Measurements from ENCODE around the gene DNM3.

The DNM3 gene

DNA sequence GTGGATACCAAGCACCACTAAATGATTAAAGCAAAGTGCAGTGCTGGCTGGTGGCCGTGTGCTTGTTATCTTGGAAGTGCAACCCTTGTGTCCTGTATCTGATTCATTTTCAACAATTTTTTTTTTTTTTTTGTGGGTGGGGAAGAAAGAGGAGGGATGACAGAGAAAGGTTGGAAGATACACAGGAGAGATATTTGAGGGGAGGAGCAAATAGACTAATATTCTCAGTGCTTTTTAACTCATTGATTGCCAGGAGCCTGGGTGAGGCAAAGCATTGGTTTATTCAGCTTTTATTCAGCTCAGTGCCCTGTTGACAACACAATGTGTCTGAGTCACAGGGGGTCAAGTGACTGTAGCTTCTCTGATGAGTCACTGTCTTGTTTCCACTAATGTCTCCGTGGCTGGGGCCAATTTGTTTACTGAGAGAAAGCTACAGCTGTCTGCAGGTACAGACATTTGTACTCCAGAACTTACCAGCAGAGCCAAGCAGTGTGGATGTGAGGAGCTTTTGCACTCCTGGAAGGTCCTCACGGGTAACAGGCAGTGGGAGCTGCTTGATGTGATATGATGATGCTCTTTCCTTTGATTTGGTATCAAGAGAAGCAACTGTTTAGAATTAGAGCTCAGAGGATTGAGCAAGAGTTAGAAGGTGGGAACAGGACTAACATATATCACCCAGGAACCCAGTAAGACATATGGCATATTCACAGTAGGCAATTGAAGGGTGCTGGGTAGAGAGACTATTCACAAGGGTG is 23.6 kb upstream of the DNM3 start:
- DNase-seq (ENCODE audit: low spot score): peak; percentile 40

DNA sequence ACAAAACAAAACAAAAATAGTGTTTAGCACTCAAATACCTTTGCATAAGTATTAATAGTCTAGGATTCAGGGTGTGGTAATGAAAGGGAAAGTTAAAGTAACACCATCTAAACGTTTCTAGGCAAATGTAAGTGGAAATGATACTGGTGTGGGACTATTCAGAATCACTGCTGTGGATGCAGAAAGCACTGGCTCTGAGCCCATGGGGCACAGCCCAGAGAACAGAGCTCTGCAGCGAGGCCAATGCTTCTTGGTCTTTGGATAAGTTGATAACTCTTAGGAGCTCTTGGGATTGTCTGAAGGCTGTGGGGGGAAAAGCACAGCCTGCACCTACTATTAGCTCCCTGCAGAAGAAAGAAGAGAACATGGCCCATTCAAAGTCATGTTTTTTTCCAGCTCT is 21.4 kb upstream of the DNM3 start:
- DNase-seq (ENCODE audit: low spot score): no peak

DNA sequence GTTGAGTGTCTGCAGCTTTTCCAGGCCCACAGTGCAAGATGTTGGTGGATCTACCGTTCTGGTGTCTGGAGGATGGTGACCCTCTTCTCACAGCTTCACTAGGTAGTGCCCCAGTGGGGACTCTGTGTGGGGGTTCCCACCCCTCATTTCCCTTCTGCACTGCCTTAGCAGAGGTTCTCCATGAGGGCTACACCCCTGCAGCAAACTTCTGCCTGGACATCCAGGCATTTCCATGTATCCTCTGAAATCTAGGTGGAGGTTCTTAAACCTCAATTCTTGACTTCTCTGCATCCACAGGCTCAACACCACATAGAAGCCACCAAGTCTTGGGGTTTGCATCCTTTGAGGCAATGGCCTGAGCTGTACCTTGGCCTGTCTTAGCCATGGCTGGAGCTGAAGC is 14.3 kb upstream of the DNM3 start:
- DNase-seq (ENCODE audit: low spot score): no peak

DNA sequence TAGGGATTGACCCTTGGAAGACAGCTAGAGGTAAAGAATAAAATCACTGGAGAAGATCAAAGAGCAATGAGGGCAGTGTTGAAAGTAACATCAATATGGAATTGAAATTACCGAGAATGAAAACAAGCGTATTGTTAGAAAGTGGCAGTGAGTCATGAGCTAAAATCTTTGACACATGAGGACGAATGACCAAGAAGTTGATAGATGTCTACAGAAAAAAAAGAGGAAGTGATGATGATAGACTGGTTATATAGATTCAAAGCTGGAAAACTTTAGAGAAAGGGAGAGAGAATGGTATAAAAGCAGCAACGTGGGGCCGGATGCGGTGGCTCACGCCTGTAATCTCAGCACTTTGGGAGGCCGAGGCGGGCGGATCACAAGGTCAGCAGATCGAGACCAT is 12.5 kb upstream of the DNM3 start:
- DNase-seq (ENCODE audit: low spot score): no peak

DNA sequence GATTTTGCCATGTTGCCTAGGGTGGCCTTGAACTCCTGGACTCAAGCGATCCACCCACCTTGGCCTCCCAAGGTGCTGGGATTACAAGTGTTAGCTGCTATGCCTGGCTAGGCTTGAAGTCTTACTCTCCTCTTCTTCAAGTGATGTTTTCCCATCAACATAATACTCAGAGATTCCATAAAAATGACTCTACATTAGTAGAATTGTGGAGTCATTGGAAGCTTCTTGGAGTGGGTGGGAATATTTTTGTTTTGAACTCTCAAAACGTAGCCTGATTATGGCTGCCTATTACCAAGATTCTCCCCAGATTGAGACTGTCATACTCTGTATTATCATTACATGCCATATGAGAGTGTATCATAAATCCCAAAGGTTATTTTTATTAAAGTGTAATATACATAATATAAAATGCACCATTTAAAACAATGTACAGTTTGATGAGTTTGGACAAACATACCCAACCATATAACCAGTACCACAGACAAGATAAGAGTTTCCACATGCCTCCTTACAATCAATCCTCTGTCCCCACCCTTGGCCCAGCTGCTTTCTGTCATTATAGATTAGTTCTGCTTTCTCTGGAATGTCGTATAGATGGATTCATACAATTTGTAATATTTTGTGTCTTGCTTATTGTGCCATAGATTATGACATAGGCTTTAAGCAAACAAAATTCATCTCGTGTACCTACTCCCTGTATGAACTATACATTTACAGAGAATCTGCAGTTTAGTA is 8.0 kb upstream of the DNM3 start:
- no peak for DNase-seq (ENCODE audit: low spot score)

DNA sequence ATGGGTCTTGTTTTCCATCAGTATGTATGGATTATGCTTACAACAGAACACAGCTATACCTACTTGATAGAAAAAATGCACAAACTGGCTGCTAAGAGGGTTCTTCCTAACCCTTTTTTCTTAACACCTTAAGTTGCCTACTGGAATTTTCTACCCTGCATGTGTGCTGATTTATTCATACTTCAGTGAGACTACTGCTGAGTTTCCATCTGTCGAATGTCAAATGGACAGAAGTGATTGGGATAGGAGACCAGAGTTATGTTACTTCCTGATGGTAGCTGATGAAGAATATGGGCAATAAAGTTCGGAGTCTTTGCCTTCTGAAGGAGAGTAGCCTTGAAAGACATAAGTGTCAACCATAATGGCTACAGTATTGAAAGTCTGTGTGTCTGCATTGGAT is 6.5 kb upstream of the DNM3 start:
- DNase-seq (ENCODE audit: low spot score): no peak

DNA sequence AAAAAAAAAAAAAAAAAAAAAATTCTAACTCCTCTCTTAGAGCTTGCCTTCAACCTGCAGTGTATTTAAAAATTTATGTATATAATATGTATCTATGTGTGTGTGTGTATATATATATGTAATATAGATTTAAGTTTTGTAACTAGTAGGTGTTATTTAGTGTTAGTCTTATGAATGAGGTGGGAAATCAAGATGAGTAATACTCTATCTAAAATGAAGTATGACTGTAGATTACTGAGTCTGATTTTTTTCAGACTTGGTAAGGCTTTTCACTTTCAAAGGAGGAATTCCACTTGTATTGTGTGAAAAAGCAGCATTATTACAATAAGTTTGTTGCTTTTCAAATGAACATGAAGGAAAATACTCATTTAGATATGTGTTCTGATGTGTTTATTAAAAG is 5.4 kb upstream of the DNM3 start:
- DNase-seq (ENCODE audit: low spot score): no peak

DNA sequence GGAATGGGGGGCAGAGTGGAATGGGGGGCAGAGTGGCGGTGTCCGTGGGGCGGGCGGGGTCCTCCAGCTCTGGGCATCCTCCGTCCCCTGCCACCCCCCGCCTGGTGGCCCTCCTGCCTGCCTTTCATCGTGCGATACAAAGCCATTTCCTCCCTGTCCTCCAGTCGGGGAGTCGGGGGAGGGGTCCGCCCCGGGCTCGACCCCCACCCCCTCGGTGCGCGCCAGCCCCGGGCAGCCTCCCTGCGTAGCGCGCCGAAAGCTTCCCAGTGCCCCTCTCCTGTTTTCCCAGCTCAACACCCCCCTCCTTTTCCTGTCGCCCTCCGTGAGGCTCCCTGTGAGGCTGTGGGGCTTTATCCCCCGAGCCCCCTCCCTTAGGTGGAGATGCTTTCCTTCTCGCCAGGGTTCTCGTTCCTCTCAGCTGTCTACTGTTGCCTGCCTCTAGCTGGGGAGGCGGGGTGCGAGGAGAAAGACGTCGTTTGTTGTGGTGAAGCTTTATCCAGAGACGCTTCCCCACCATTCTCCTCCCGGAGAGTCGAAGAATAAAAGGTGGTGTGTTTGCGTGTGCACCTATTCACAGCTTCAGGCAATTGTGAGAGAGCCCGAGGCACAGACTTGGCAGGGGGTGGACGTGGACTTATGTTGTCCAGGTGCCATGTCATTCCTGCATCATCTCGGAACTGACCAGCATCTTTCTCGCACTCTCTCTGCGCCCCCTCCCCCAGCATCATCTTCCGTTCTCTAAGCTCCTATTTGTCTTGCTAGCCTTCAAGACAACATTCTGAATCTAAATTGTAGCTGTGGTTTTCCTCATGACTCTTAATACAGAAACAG is 848 bp downstream of the DNM3 start:
- peak; percentile 9 for DNase-seq (ENCODE audit: low spot score)

DNA sequence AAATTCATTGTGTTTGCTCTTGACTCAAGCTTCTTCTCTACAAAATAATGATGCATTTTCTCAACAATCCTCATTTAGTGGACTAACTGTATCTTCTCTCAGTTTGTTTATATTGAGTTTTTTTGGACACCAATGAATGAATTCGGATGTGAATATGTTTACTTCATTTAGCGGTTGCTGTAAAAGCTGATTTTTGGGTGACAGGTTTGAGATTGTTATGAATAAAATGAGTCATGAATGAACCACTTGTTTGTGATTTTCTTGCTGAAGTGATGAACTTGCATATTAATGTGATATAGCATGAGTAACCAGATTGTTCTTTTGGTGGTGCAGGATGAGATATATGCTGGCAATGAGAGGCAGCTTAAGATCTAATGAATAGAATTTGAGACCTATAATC is 3.1 kb downstream of the DNM3 start:
- no peak for DNase-seq (ENCODE audit: low spot score)

DNA sequence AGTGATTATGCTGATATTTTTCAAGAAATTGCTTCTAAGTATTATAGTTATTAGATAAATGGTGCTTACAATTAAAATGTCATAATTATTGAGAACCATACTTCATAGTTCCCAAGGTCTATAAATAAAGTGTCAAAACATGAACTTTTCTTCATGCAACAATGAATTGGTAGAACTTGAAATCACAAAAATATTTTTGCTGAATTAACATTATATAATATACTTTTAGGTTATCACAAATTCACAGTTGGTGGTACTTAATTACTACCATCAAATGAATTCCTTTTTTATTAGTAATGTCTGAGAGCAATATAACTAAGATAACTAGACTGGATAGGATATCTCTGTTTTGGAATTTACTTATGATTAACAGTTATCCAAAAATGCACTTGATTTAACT is 4.7 kb downstream of the DNM3 start:
- DNase-seq (ENCODE audit: low spot score): no peak

DNA sequence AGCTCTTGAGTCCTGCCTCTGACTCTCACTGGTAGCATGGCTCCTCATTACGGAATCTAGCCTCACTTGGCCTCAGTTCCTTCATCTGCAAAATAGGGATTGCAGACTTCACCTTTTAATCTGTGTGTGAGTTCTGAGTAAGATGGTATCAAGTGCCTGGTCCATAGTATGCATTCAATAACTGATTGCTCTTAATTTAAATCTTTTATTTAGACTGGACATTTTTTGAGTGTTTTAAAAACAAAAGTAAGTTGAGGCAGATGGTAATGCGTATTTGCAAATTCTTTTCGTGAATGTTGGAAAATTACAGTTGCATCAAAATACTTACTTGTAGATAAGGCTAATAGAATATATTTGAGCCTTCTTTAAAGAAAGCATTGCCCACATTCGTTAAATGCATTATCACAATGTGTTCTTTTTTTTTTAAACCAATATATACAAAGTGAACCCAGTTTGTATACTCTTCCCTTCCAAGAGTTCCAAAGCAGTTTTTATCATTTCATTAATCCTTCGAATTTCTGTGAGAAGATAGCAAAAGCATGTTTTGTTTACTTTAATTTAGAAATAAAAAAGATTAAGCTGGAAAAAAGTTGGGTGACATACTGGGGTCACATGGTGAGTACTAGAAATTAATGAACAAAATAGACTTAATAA is 8.1 kb downstream of the DNM3 start:
- DNase-seq (ENCODE audit: low spot score): no peak

DNA sequence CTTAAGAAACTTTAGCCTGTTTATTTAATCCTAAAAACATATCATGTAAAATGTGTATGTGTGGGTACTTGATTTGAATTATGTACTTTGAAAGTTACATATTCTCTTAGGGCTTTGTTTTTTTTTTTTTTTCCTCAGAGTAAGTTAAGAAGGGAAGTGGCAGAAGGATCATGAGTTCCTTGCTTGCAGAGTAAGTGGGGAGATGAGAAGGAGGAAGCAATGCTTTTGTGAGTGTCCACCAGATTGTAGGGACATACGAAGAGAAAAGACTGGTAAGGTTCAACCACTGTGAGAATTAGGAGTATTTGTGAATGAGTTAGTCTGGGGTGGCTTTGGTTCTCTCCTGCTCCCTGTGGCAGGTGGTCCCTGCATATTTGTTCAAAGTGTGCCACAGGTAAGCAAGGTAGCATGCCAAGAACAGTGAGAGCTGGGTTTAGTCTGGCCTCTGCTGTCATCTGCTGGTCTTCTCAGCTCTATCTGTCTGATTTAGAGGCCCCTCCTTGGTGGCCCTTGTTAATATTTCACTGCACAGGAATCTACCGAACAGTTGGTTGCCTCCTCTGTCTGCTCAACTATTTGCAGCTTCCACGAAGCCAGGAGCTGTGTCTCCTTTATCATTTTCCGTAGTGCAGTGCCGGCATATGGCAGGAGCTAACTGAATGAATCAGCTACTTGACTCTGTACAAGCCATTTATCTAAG is 9.5 kb downstream of the DNM3 start:
- no peak for DNase-seq (ENCODE audit: low spot score)

DNA sequence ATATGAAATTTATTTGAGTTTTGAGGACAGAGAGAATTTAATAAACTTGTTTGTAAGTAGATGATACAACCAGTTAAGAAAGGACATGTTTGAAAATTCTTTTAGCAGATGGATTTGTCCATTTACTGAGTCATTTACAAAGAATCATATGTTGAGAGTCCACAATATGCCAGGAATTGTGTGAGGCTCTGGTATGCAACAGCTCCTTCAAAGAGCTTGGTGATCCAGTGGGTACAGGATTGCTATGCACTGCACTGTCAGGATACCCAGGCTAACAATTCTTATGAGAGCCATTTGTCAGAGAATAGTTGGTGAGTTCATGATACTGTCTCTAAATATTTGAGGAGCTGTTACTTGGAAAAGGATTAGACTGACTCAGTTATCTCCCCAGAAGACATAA is 11.0 kb downstream of the DNM3 start:
- DNase-seq (ENCODE audit: low spot score): no peak

DNA sequence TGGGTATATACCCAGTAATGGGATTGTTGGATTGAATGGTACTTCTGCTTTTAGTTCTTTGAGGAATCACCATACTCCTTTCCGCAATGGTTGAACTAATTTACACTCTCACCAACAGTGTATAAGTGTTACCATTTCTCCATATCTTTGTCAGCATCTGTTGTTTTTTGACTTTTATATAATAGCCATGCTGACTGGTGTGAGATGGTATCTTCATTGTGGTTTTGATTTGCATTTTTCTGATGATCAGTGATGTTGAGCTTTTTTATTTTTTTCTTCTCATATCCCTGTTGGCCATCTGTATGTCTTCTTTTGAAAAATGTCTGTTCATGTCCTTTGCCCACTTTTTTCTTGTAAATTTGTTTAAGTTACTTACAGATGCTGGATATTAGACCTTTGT is 14.1 kb downstream of the DNM3 start:
- DNase-seq (ENCODE audit: low spot score): no peak

DNA sequence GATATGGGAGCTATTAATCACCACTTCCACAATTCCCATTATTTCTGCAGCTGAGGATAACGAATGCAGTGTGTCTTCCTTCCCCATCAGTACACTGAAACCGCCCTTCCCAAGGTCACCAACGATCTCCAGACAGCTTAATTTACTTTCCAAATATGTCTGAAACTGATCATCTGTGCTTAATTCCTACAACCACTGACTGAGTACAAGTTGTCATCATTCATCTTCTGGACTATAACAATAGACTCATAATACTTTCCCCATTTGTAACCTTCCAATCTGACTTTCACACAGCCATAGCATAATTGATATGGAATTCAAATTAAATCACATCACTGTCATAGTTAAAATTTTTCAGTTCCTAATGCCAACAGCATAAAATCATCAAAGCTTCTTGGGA is 17.4 kb downstream of the DNM3 start:
- no peak for DNase-seq (ENCODE audit: low spot score)

DNA sequence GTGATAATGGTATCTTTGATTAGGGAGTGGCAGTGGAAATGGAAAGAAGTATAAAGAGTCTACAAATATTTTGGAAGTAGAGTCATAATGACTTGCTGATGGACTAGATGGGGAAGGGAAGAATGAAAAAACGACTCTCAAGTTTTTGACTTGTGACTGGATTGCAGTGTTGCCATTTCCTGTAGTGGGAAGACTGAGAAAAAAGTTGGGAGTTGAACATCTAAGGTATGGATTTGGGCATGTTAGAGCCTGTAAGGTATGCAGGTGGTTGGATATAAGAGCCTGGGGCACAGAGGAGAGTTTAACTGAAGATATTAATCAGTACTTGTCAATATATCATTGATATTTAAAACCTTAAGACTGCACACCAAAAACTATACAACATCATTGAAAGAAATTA is 19.4 kb downstream of the DNM3 start:
- DNase-seq (ENCODE audit: low spot score): no peak

DNA sequence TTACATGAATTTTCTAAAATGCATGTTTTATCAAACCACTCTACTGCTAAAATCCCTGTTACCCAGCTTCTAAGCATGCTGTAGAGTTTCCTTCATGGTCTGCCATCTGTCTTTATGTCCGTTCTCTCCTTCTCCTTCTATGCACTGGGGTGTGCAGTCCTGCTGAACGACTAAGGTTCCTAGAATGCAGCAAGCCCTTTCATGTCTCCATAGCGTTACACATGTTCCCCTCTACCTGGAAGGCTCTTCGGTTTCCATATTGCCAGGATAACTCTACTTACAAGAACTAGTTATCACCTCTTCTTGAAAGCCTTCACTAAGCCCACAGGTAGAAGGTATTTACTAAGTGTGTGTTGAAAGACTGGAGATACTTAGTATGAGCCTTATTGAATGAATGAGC is 22.2 kb downstream of the DNM3 start:
- no peak for DNase-seq (ENCODE audit: low spot score)

DNA sequence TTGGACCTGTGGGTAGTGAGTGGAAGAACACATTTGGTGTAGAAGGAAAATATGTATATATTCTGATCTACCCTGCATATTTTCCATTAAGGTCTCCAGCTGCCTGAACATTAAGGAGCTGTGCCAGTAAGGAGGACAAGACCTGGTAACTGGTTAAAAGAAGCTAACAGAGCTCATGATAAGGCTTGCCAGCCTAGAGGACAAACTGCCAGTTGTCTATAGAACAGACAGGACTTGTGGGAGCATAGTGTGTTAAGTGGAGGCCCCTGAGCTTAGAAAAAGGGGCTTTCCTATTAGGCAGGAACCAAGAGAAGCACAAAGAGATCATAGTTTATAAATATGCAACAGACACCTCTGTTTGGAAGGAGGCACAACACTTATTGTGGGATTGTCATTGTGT is 23.0 kb downstream of the DNM3 start:
- DNase-seq (ENCODE audit: low spot score): no peak

DNA sequence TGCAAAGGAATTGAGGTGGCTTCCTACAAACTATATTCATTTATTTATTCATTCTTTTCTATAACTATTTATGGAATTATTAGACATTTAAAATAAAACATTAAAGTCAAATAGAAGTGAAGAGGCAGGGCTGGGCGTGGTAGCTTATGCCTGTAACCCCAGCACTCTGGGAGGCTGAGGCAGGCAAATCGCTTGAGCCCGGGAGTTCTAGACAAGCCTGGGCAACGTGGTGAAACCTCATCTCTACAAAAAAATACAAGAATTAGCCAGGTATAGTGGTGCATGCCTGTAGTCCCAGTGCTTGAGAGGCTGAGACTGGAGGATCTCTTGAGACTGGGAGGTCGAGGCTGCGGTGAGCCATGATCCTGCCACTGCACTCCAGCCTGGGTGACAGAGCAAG is 23.8 kb downstream of the DNM3 start:
- no peak for DNase-seq (ENCODE audit: low spot score)

DNA sequence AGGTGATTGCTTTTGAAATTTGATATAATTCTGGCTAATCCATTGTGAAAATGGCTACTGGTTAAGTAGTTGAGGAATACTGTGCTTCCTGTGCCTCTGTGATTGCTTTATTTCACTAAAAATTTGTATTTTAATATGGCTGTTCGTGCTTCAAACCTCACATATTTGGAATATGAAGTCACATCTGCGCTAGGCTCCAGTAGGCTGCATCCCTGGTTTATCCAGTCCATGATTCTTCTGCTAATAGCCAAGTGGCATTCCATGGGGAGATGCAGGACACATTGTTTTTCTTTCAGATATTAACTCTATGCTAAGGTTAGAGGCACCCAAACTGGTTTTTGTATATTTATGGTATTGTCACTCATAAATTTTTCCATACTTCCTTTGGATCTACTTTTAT is 25.9 kb downstream of the DNM3 start:
- no peak for DNase-seq (ENCODE audit: low spot score)

DNA sequence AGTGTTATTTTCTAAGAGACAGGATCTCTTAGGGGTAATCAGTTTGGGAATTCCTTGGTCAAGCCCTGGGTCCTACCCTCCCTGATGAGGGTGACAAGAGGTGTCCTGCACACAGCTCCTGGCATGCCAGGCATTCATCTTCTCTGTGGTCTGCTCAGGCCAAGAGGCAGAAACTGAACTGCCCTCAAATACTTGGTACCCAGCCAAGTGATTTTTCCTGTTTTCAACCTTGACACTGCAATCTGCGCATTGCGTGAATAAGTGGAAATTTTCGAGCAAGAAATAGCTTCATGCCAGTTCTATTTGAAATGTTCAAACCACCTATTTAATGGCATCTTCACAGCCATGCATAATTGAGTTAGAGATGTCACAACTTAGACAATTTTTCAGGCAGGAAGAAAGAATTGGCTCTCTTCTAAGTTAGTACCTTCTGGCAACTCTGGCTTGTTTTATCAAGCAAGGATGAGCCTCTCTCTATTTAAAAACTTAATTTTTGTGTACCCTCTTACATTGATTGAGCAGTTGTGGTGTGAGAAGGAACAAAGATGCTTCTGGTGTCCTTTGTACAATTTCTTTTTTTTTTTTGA is 27.0 kb downstream of the DNM3 start:
- DNase-seq (ENCODE audit: low spot score): no peak

DNA sequence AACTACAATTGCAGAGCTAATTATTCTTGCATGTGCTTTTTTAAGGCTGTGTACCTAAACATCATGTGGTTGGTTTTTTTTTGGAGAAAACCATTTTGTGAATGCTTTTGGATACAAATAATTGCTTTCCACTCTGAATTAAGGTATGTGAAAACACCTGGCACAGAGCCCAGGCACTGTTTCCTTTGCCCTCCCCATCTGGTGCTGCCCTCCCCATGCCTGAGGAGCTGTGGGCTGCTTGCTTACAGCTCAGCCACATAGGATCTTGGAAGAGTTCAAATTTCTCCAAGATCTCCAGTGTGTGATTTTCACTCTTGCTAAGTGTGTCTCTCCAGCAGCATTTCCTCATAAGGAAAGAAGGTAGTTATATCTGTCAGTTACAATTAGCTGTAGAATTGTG is 27.8 kb downstream of the DNM3 start:
- DNase-seq (ENCODE audit: low spot score): no peak
